Uterus (tissue), 2 donors: ENCODE results near the gene KLK12.

Experiments used
- POLR2A ChIP-seq, 2 donors: fragments of 450-650 bp; IDR thresholded peaks; one replicate each; pipeline ENCODE4 v1.6.1; 2016; ENCODE audit warnings: antibody characterized with exemption in 2 of 2, mild to moderate bottlenecking in 1 of 2, moderate library complexity in 1 of 2
- TF ChIP-seq, protein P1 (sequence below), 4 experiments: fragments of 200-600 bp in 2 of 4; fragments of 450-650 bp in 2 of 4; sonication (generic) in 2 of 4; IDR thresholded peaks; one replicate each; pipeline ENCODE4 v1.5.1; 2016 to 2019; ENCODE audit warnings: antibody characterized with exemption in 4 of 4, mild to moderate bottlenecking in 2 of 4, moderate library complexity in 1 of 4

DNA sequence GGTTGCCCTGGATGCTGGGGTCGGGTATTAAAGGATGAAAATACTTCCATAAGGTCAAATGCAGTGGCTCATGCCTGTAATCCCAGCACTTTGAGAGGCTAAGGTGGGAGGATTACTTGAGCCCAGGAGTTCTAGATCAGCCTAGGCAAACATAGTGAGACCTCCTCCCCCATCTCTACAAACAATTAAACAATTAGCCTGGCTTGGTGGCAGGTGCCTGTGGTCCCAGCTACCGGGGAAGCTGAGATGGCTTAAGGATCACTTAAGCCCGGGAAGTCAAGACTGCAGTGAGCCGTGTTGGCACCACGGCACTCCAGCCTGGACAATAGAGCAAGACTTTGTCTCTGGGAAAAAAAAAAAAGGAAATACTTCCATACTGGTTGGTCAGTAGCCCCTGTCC lies 9.9 kb downstream of the KLK12 start:
- TF ChIP-seq, protein P1, sequence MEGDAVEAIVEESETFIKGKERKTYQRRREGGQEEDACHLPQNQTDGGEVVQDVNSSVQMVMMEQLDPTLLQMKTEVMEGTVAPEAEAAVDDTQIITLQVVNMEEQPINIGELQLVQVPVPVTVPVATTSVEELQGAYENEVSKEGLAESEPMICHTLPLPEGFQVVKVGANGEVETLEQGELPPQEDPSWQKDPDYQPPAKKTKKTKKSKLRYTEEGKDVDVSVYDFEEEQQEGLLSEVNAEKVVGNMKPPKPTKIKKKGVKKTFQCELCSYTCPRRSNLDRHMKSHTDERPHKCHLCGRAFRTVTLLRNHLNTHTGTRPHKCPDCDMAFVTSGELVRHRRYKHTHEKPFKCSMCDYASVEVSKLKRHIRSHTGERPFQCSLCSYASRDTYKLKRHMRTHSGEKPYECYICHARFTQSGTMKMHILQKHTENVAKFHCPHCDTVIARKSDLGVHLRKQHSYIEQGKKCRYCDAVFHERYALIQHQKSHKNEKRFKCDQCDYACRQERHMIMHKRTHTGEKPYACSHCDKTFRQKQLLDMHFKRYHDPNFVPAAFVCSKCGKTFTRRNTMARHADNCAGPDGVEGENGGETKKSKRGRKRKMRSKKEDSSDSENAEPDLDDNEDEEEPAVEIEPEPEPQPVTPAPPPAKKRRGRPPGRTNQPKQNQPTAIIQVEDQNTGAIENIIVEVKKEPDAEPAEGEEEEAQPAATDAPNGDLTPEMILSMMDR (IDR thresholded peaks at IDR 0.05), result no peak
- no peak for TF ChIP-seq POLR2A (IDR thresholded peaks at IDR 0.05)
